Skin epidermis (tissue), 12 donors: ENCODE data around the gene LPP.

Experiments used
- H3K27ac ChIP-seq, 21 experiments: fragments of 200-600 bp; sonication (generic) in 11 of 21; one replicate each; pipeline ENCODE4 v1.5.0; 2020; ENCODE audit warnings: mild to moderate bottlenecking in 3 of 21, inconsistent platforms in 2 of 21, moderate library complexity in 2 of 21
- H3K4me3 ChIP-seq, 7 experiments: fragments of 200-600 bp; sonication (generic) in 2 of 7; one replicate each; pipeline ENCODE4 v1.5.0; 2020; ENCODE audit warnings: inconsistent platforms in 2 of 7, mild to moderate bottlenecking in 2 of 7, moderate library complexity in 1 of 7

LPP gene

GRCh38 chr3:188214442-188214841 is 60.5 kb downstream of the LPP start:
- Histone ChIP-seq H3K4me3 (no peak overlapping the region), H3K27ac (peak overlapping the region in 2 of 21 experiments; percentile 13 to 15)

- no peak overlapping the region for H3K27ac ChIP-seq
- no peak overlapping the region for H3K4me3 ChIP-seq
Measured at GRCh38 chr3:188215129-188215528, 61.2 kb downstream of the LPP start.

- H3K27ac ChIP-seq: peak overlapping the region in 1 of 21 experiments; percentile 17
Measured at GRCh38 chr3:188217011-188217463, 63.1 kb downstream of the LPP start.

GRCh38 chr3:188217726-188218125 is 63.8 kb downstream of the LPP start:
- peak overlapping the region in 3 of 21 experiments; percentile 8 to 29 (median 21) for H3K27ac ChIP-seq
- H3K4me3 ChIP-seq: no peak overlapping the region

More at GRCh38 chr3:188217011-188217463, 63.1 kb downstream of the LPP start:
- no peak overlapping the region for H3K4me3 ChIP-seq

GRCh38 chr3:188218603-188219002 is 64.6 kb downstream of the LPP start:
- Histone ChIP-seq H3K4me3 (no peak overlapping the region), H3K27ac (peak overlapping the region in 2 of 21 experiments; percentile 21 to 29)

GRCh38 chr3:188219147-188219546 is 65.2 kb downstream of the LPP start:
- Histone ChIP-seq H3K27ac (peak overlapping the region in 2 of 21 experiments; percentile 8 to 27), H3K4me3 (no peak overlapping the region)

GRCh38 chr3:188220097-188220788 is 66.3 kb downstream of the LPP start:
- Histone ChIP-seq H3K4me3 (no peak overlapping the region), H3K27ac (peak overlapping the region in 9 of 21 experiments; percentile 23 to 82 (median 61))

GRCh38 chr3:188220988-188221818 is 67.2 kb downstream of the LPP start:
- H3K27ac ChIP-seq: peak overlapping the region in 9 of 21 experiments; percentile 31 to 82 (median 61)
- H3K4me3 ChIP-seq: no peak overlapping the region

- no peak overlapping the region for H3K4me3 ChIP-seq
- no peak overlapping the region for H3K27ac ChIP-seq
Measured at GRCh38 chr3:188223936-188224335, 70.0 kb downstream of the LPP start.

GRCh38 chr3:188227442-188227841 is 73.5 kb downstream of the LPP start:
- H3K4me3 ChIP-seq: no peak overlapping the region
- H3K27ac ChIP-seq: no peak overlapping the region

- no peak overlapping the region for H3K27ac ChIP-seq
- no peak overlapping the region for H3K4me3 ChIP-seq
Measured at GRCh38 chr3:188229177-188229576, 75.2 kb downstream of the LPP start.

- Histone ChIP-seq H3K4me3 (no peak overlapping the region), H3K27ac (no peak overlapping the region)
Measured at GRCh38 chr3:188229726-188230125, 75.8 kb downstream of the LPP start.

- peak overlapping the region in 1 of 21 experiments; percentile 38 for H3K27ac ChIP-seq
- no peak overlapping the region for H3K4me3 ChIP-seq
Measured at GRCh38 chr3:188230962-188231361, 77.0 kb downstream of the LPP start.

- H3K27ac ChIP-seq: peak overlapping the region in 1 of 21 experiments; percentile 38
- no peak overlapping the region for H3K4me3 ChIP-seq
Measured at GRCh38 chr3:188231456-188231855, 77.5 kb downstream of the LPP start.

- no peak overlapping the region for H3K4me3 ChIP-seq
- H3K27ac ChIP-seq: no peak overlapping the region
Measured at GRCh38 chr3:188232656-188233055, 78.7 kb downstream of the LPP start.

- H3K27ac ChIP-seq: no peak overlapping the region
- H3K4me3 ChIP-seq: no peak overlapping the region
Measured at GRCh38 chr3:188233320-188233719, 79.4 kb downstream of the LPP start.

- H3K27ac ChIP-seq: no peak overlapping the region
- H3K4me3 ChIP-seq: no peak overlapping the region
Measured at GRCh38 chr3:188234132-188234531, 80.2 kb downstream of the LPP start.

- H3K4me3 ChIP-seq: no peak overlapping the region
- H3K27ac ChIP-seq: no peak overlapping the region
Measured at GRCh38 chr3:188236271-188236670, 82.3 kb downstream of the LPP start.

GRCh38 chr3:188239035-188239434 is 85.1 kb downstream of the LPP start:
- Histone ChIP-seq H3K4me3 (no peak overlapping the region), H3K27ac (no peak overlapping the region)

- Histone ChIP-seq H3K27ac (no peak overlapping the region), H3K4me3 (no peak overlapping the region)
Measured at GRCh38 chr3:188239577-188239976, 85.6 kb downstream of the LPP start.
